Nasal cavity respiratory epithelium epithelial cell of viscerocranial mucosa (primary cell): ENCODE data around the gene ORC6. TPM values are rescaled to one million over a fixed set of nuclear protein-coding genes. Genes with fewer than 3 reads are reported as not detected.

Source experiments
- total RNA-seq: library from RNA; depleted of rRNA; stranded (reverse); fragments of >200 nt; gene quantifications from 2 replicates; pipeline ENCODE4 v1.2.3, GENCODE V29; 2014

ORC6 gene
- total RNA-seq = 2.5 and 2.7 TPM in 2 replicates

GRCh38 chr16:46689365-46690280, at the start of gene ORC6:
Gene ORC6, plus strand, starts transcription at chr16:46689659. Its CDS starts 47 bp downstream, at chr16:46689706.

GRCh38 chr16:46688654-46689364, 650 bp upstream of the ORC6 start, which contains the start of gene VPS35:
Gene VPS35, minus strand, starts transcription at chr16:46689178. Its CDS starts 45 bp downstream, at chr16:46689133.

Other genes with a start within 250 kb of the ORC6 start
- gene SHCBP1, start 68.3 kb upstream of the ORC6 start, total RNA-seq = 0.07 and 0.34 TPM in 2 replicates
- 83.0 and 147 TPM in 2 replicates for gene VPS35, start 481 bp upstream of the ORC6 start, total RNA-seq
- under 0.01 and 0.14 TPM in 2 replicates for gene MYLK3, start 58.7 kb downstream of the ORC6 start, total RNA-seq
- 8.5 and 10.6 TPM in 2 replicates for gene C16orf87, start 141.5 kb downstream of the ORC6 start, total RNA-seq
- gene GPT2, start 194.7 kb downstream of the ORC6 start, total RNA-seq = 41.4 and 88.6 TPM in 2 replicates